ENCODE results near the gene HCFC2.

The HCFC2 gene

DNA sequence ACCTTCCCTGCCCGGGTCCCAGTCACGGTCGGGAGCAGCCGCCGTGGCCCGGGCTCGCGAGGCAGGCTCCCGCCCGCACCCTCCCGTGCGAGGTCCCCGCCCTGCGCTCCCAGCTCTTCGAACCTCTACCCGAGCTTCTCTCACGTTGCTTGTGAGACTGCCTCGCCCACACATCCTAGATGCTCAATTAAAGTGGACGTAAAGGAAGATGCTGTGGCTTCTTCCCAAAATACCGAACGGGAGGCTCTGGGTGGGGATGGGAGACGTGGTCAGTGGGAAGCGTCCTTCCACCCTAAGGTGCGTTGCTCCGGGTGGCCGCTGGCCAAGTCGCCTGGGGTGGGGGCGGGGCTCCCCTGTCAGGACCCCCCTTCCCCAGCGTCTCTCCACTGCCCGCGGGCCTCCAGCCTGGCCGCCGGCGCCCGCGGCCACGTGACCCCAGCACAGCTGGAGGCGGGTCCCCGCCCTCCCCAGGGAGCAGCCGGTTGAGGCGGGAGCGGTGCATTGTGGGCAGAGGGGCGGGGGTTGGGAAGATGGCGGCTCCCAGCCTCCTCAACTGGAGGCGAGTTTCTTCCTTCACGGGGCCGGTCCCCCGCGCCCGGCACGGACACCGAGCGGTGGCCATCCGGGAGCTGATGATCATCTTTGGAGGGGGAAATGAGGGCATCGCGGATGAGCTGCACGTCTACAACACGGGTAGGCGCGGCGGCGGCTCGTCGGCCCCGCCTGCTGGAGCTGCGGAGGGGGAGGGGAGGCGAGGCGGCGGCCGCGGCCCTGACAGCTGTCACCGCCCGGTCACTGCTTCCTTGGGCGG, at the start of gene HCFC2 (continued):
- TF ChIP-seq, protein P1, sequence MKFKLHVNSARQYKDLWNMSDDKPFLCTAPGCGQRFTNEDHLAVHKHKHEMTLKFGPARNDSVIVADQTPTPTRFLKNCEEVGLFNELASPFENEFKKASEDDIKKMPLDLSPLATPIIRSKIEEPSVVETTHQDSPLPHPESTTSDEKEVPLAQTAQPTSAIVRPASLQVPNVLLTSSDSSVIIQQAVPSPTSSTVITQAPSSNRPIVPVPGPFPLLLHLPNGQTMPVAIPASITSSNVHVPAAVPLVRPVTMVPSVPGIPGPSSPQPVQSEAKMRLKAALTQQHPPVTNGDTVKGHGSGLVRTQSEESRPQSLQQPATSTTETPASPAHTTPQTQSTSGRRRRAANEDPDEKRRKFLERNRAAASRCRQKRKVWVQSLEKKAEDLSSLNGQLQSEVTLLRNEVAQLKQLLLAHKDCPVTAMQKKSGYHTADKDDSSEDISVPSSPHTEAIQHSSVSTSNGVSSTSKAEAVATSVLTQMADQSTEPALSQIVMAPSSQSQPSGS (tag by site-specific recombination; IDR thresholded peaks at IDR 0.05; ENCODE audit: low read depth), result no peak
- no peak for TF ChIP-seq ZNF426 (tag by site-specific recombination; IDR thresholded peaks at IDR 0.05)
- TF ChIP-seq, protein P2, sequence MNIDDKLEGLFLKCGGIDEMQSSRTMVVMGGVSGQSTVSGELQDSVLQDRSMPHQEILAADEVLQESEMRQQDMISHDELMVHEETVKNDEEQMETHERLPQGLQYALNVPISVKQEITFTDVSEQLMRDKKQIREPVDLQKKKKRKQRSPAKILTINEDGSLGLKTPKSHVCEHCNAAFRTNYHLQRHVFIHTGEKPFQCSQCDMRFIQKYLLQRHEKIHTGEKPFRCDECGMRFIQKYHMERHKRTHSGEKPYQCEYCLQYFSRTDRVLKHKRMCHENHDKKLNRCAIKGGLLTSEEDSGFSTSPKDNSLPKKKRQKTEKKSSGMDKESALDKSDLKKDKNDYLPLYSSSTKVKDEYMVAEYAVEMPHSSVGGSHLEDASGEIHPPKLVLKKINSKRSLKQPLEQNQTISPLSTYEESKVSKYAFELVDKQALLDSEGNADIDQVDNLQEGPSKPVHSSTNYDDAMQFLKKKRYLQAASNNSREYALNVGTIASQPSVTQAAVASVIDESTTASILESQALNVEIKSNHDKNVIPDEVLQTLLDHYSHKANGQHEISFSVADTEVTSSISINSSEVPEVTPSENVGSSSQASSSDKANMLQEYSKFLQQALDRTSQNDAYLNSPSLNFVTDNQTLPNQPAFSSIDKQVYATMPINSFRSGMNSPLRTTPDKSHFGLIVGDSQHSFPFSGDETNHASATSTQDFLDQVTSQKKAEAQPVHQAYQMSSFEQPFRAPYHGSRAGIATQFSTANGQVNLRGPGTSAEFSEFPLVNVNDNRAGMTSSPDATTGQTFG (tag by site-specific recombination; IDR thresholded peaks at IDR 0.05; ENCODE audit: borderline replicate concordance), result no peak
- TF ChIP-seq YY1 (tag by site-specific recombination; IDR thresholded peaks at IDR 0.05), result peak; percentile 98
- no peak for TF ChIP-seq ZNF654 (tag by site-specific recombination; IDR thresholded peaks at IDR 0.05; ENCODE audit: low read depth)
- peak; percentile 56; the same call in 1 of the 2 replicates for TF ChIP-seq ZFP37 (tag by site-specific recombination; IDR thresholded peaks at IDR 0.05)
- TF ChIP-seq GLIS2 (tag by site-specific recombination; IDR thresholded peaks at IDR 0.05), result peak; percentile 100
- TF ChIP-seq, protein P3, sequence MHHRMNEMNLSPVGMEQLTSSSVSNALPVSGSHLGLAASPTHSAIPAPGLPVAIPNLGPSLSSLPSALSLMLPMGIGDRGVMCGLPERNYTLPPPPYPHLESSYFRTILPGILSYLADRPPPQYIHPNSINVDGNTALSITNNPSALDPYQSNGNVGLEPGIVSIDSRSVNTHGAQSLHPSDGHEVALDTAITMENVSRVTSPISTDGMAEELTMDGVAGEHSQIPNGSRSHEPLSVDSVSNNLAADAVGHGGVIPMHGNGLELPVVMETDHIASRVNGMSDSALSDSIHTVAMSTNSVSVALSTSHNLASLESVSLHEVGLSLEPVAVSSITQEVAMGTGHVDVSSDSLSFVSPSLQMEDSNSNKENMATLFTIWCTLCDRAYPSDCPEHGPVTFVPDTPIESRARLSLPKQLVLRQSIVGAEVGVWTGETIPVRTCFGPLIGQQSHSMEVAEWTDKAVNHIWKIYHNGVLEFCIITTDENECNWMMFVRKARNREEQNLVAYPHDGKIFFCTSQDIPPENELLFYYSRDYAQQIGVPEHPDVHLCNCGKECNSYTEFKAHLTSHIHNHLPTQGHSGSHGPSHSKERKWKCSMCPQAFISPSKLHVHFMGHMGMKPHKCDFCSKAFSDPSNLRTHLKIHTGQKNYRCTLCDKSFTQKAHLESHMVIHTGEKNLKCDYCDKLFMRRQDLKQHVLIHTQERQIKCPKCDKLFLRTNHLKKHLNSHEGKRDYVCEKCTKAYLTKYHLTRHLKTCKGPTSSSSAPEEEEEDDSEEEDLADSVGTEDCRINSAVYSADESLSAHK (tag by site-specific recombination; IDR thresholded peaks at IDR 0.05), result peak; percentile 73
- TF ChIP-seq MEIS1 (CRISPR knock-in tag; IDR thresholded peaks at IDR 0.05; ENCODE audit: borderline replicate concordance), result no peak
- TF ChIP-seq, protein P4, sequence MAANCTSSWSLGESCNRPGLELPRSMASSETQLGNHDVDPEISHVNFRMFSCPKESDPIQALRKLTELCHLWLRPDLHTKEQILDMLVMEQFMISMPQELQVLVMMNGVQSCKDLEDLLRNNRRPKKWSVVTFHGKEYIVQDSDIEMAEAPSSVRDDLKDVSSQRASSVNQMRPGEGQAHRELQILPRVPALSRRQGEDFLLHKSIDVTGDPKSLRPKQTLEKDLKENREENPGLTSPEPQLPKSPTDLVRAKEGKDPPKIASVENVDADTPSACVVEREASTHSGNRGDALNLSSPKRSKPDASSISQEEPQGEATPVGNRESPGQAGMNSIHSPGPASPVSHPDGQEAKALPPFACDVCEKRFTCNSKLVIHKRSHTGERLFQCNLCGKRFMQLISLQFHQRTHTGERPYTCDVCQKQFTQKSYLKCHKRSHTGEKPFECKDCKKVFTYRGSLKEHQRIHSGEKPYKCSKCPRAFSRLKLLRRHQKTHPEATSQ (tag by site-specific recombination; IDR thresholded peaks at IDR 0.05), result 0 out of 2 replicates have a peak, but pooled peaks have one; percentile 63
- no peak for TF ChIP-seq ZFP41 (tag by site-specific recombination; IDR thresholded peaks at IDR 0.05; ENCODE audit: borderline replicate concordance)
- TF ChIP-seq ZNF132 (tag by site-specific recombination; IDR thresholded peaks at IDR 0.05; ENCODE audit: borderline replicate concordance), result no peak
- 0 out of 2 replicates have a peak, but pooled peaks have one; percentile 45 for TF ChIP-seq ZNF660 (tag by site-specific recombination; IDR thresholded peaks at IDR 0.05)
- TF ChIP-seq ZNF350 (tag by site-specific recombination; IDR thresholded peaks at IDR 0.05), result no peak
- TF ChIP-seq, protein P5, sequence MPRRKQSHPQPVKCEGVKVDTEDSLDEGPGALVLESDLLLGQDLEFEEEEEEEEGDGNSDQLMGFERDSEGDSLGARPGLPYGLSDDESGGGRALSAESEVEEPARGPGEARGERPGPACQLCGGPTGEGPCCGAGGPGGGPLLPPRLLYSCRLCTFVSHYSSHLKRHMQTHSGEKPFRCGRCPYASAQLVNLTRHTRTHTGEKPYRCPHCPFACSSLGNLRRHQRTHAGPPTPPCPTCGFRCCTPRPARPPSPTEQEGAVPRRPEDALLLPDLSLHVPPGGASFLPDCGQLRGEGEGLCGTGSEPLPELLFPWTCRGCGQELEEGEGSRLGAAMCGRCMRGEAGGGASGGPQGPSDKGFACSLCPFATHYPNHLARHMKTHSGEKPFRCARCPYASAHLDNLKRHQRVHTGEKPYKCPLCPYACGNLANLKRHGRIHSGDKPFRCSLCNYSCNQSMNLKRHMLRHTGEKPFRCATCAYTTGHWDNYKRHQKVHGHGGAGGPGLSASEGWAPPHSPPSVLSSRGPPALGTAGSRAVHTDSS (tag by site-specific recombination; IDR thresholded peaks at IDR 0.05), result no peak; the same call in 1 of the 2 replicates
- 0 out of 2 replicates have a peak, but pooled peaks have one; percentile 48 for TF ChIP-seq ZBTB7A (tag by site-specific recombination; IDR thresholded peaks at IDR 0.05; ENCODE audit: low read depth)
- TF ChIP-seq ZNF404 (tag by site-specific recombination; IDR thresholded peaks at IDR 0.05), result no peak
- no peak for TF ChIP-seq ZFP3 (tag by site-specific recombination; IDR thresholded peaks at IDR 0.05; ENCODE audit: low read depth)
- TF ChIP-seq ZNF791 (tag by site-specific recombination; IDR thresholded peaks at IDR 0.05), result no peak
- no peak for TF ChIP-seq ZNF530 (tag by site-specific recombination; IDR thresholded peaks at IDR 0.05; ENCODE audit: low read depth)
- no peak for TF ChIP-seq ZNF23 (tag by site-specific recombination; IDR thresholded peaks at IDR 0.05; ENCODE audit: borderline replicate concordance)
- TF ChIP-seq ZNF560 (tag by site-specific recombination; IDR thresholded peaks at IDR 0.05; ENCODE audit: borderline replicate concordance), result no peak
- TF ChIP-seq, protein P6, sequence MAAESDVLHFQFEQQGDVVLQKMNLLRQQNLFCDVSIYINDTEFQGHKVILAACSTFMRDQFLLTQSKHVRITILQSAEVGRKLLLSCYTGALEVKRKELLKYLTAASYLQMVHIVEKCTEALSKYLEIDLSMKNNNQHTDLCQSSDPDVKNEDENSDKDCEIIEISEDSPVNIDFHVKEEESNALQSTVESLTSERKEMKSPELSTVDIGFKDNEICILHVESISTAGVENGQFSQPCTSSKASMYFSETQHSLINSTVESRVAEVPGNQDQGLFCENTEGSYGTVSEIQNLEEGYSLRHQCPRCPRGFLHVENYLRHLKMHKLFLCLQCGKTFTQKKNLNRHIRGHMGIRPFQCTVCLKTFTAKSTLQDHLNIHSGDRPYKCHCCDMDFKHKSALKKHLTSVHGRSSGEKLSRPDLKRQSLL (tag by site-specific recombination; IDR thresholded peaks at IDR 0.05), result peak; percentile 6; the same call in 1 of the 2 replicates
- TF ChIP-seq RBAK (tag by site-specific recombination; IDR thresholded peaks at IDR 0.05), result no peak
- TF ChIP-seq, protein P7, sequence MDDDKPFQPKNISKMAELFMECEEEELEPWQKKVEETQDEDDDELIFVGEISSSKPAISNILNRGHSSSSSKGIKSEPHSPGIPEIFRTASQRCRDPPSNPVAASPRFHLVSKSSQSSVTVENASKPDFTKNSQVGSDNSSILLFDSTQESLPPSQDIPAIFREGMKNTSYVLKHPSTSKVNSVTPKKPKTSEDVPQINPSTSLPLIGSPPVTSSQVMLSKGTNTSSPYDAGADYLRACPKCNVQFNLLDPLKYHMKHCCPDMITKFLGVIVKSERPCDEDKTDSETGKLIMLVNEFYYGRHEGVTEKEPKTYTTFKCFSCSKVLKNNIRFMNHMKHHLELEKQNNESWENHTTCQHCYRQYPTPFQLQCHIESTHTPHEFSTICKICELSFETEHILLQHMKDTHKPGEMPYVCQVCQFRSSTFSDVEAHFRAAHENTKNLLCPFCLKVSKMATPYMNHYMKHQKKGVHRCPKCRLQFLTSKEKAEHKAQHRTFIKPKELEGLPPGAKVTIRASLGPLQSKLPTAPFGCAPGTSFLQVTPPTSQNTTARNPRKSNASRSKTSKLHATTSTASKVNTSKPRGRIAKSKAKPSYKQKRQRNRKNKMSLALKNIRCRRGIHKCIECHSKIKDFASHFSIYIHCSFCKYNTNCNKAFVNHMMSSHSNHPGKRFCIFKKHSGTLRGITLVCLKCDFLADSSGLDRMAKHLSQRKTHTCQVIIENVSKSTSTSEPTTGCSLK (tag by site-specific recombination; IDR thresholded peaks at IDR 0.05), result no peak
- no peak for TF ChIP-seq ZNF121 (tag by site-specific recombination; IDR thresholded peaks at IDR 0.05)
